DMS53 (cell line): ENCODE data around the gene EXT2.
A peak's percentile ranks its signal among the peaks of the same experiment; 100 is the strongest.

Source experiments
- DNase-seq: peaks from one replicate; lab custom pipeline; 2025; lab: John Stamatoyannopoulos, UW

Gene EXT2

GRCh38 chr11:44203270-44204043, 108.0 kb downstream of the EXT2 start:
- DNase-seq: no peak

- no peak for DNase-seq
Observed at GRCh38 chr11:44205352-44205751, 109.9 kb downstream of the EXT2 start.

GRCh38 chr11:44205836-44206235, 110.4 kb downstream of the EXT2 start:
- no peak for DNase-seq

- no peak for DNase-seq
Observed at GRCh38 chr11:44207292-44207691, 111.8 kb downstream of the EXT2 start.

GRCh38 chr11:44208976-44209603, 113.6 kb downstream of the EXT2 start:
- DNase-seq: peak; percentile 5

- DNase-seq: no peak
Observed at GRCh38 chr11:44212128-44212527, 116.7 kb downstream of the EXT2 start.

GRCh38 chr11:44213148-44213547, 117.7 kb downstream of the EXT2 start:
- DNase-seq: no peak

GRCh38 chr11:44217432-44217831, 122.0 kb downstream of the EXT2 start:
- no peak for DNase-seq

GRCh38 chr11:44219830-44220796, 124.6 kb downstream of the EXT2 start:
- no peak for DNase-seq

- DNase-seq: no peak
Observed at GRCh38 chr11:44221456-44221855, 126.0 kb downstream of the EXT2 start.

- DNase-seq: no peak
Observed at GRCh38 chr11:44221992-44222391, 126.5 kb downstream of the EXT2 start.

GRCh38 chr11:44223238-44223637, 127.8 kb downstream of the EXT2 start:
- no peak for DNase-seq

- no peak for DNase-seq
Observed at GRCh38 chr11:44224867-44225501, 129.5 kb downstream of the EXT2 start.

- DNase-seq: no peak
Observed at GRCh38 chr11:44226490-44226889, 131.0 kb downstream of the EXT2 start.

GRCh38 chr11:44226945-44227344, 131.5 kb downstream of the EXT2 start:
- DNase-seq: no peak

GRCh38 chr11:44228379-44228778, 132.9 kb downstream of the EXT2 start:
- no peak for DNase-seq

- no peak for DNase-seq
Observed at GRCh38 chr11:44229098-44229497, 133.6 kb downstream of the EXT2 start.

- DNase-seq: no peak
Observed at GRCh38 chr11:44229624-44230023, 134.1 kb downstream of the EXT2 start.

GRCh38 chr11:44235765-44236201, 140.3 kb downstream of the EXT2 start:
- no peak for DNase-seq

GRCh38 chr11:44236296-44236695, 140.8 kb downstream of the EXT2 start:
- no peak for DNase-seq

- DNase-seq: no peak
Observed at GRCh38 chr11:44237156-44237555, 141.7 kb downstream of the EXT2 start.

- no peak for DNase-seq
Observed at GRCh38 chr11:44241851-44242250, 146.4 kb downstream of the EXT2 start.
